HG03565 (cell line): ENCODE data around the gene RCVRN.

Source experiments
- ATAC-seq: cut with Tn5 transposase; IDR thresholded peaks from one replicate; pipeline ENCODE4 v1.9.1; 2021; ENCODE audit warnings: mild to moderate bottlenecking, moderate library complexity; ENCODE audit not compliant: unreplicated experiment

Gene RCVRN

DNA sequence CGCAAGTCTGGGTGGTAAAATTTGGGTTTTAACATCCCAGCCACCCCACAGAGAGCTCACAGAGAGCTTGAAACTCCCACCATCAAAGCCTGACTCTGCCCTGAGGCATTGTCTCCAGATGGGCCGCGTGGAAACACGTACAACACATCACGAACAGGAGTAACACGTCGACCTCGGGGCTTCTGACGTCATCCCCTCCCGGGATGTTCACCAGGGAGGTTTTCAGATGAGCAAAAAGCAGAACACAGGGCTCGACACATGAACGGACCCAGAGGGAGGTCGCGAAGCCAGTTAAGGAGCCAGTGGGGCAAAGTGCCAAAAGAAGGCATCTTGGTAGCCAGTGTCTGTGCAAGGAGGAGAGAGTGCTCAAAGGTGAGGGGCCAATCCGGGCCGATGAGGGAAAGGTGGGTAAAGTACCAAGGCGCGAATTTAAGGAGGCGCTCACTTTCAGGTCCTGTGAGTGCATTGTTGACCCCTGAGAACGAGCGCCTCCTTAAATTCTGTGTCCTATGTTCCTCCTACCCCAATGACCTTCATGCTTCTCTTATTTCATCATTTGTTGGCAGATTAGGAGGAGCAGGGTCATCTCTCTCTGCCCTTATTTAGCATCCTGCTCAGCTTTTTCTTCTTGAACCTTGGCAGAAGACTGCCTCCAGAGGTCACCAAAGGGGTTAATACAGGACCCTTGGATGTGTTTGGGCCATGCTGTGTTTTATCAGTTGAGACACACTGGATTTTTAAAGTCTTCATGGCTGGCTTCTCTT is 5.6 kb downstream of the RCVRN start:
- no peak for ATAC-seq

DNA sequence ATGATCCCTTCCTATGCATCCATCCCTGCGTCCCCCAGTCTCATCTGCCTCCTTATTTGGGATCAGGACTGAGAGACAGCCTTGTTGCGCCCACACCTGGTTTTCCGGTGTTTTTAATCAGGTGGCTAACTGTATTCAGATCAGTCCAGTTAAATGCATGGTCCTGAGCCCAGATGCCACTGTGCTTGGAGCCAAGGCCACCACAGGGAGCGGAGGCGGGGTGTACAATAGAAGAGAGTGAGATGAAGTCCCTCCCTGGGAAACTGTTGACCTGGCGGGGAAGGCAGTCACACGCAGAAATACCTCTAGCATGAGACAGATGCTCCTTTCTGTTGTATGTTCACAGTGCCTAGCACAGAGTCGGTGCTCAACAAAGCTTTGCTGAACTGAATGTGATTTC is 6.3 kb downstream of the RCVRN start:
- no peak for ATAC-seq

DNA sequence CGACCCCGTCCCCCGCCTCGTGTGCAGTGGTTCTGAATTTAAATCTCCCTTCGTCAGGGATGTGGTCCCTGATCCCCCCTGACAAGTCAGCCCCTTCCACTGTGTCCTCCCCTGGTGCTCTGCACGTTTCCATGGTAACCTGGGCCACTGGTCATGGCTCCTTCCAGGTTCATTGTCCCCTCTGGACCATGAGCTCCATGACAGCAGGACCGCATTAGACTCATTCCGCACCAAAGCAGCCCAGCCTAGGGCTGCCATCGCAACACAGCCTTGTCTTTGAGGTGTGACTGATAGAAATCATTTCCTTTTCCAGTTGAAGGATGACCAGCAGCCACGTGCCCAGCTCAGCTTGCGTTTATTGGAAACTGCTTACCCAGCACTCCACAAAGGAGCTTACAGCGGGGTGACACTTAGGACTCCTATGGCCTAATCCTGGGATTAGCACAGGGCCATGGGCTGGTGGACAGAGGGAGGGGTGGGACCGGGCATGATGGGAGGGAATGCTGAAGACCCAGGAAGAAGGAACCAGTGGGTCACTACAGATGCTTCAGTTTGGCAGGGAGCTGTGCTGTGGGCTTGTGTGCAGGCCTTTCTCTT is 7.6 kb downstream of the RCVRN start:
- ATAC-seq = no peak

DNA sequence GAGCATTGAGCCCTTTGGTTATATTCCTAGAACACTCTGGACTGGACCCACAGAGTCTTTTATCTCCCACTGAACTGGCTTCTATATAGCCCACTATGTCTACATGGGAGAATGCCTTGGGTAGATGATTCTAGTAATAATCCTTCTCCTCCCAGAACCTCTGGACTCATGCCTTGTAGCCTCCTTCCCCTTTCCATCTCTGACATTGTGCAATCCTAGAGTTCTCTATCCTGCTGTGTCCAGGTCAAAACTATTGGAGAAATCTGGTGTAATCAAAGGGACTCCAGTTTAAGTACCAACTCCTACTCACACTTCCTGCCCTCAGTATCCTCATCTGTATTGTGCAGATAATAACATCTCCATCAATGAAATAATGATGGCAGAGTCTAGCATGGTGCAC is 9.1 kb downstream of the RCVRN start:
- no peak for ATAC-seq

DNA sequence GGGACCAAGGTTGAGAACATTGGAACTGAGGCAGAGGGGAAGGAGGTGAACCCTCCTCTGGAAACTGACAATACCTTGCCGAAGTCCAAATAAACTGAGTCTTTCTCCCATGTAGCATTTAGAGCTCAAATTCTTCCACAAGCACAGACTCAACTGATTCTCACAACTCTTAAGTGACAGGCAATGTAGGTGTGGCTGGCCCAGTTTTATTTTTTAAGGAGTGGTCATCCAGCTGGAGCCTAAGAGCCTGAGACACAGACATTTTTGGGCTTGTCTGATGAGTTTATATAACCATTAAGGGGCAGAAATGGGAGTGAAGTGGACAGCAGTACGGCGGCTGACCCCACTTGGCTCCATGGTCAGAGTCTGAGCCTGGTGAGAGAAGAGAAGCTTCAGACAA is 10.8 kb downstream of the RCVRN start:
- no peak for ATAC-seq

DNA sequence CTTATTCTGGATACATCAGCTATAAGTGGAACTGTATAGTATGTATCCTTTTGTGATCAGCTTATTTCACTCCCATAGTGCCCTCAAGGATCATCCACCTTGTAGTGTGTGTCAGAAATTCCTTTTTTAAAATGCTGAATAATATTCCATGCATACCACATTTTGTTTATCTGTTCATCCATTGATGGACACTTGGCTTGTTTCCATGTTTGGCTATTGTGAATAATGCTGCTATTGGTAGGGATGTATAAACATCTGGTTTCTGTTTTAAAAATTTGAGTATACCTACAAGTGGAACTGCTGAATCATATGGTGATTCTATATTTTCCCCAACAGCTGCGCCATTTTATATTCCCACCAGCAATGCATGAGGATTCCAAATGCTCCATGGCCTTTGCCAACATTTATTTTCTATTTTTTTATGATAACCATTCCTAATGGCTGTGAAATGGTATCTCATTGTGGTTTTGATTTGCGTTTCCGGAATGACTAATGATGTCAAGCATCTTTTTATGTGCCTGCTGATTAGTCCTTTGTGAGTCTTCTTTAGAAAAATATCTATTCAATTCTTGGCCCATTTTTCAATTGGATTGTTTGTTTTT is 11.6 kb downstream of the RCVRN start:
- ATAC-seq = no peak

DNA sequence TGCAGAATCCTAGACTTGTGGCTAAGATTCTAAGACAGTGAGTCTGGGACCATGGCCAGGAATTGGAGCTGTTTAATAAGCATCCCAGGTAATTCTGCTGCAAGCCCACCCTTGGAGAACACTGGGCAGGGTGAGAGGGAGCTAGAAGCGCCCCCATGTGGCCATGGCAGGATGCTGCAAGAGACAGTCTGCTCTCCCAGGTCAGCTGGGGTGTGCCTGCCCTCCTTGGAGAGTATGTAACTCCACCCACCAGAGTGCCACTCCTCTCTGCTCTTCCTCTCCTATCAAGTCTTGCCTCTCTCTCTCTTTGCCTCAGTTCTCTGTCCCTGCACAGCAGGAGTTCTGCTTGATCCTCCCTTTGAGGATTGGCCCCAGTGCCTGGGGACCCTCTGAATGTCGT is 14.9 kb downstream of the RCVRN start:
- no peak for ATAC-seq

DNA sequence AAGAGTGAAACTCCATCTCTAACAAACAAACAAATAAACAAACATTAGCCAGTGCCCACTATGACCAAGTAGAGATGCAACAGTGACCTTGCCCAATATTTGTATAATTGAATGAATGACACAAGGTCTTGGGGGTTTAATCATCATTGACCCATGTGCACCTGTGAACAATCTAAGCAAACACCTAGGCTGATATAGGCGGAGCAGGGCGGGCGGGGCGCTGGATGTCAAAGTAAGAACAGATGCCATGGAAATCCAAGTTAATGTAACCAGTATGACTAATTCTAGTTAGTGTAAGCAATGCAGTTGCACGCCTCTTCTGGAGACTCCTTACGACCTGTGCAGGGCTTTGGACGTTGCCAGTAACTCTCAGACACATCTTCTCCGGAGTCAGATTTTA is 17.6 kb downstream of the RCVRN start:
- no peak for ATAC-seq

DNA sequence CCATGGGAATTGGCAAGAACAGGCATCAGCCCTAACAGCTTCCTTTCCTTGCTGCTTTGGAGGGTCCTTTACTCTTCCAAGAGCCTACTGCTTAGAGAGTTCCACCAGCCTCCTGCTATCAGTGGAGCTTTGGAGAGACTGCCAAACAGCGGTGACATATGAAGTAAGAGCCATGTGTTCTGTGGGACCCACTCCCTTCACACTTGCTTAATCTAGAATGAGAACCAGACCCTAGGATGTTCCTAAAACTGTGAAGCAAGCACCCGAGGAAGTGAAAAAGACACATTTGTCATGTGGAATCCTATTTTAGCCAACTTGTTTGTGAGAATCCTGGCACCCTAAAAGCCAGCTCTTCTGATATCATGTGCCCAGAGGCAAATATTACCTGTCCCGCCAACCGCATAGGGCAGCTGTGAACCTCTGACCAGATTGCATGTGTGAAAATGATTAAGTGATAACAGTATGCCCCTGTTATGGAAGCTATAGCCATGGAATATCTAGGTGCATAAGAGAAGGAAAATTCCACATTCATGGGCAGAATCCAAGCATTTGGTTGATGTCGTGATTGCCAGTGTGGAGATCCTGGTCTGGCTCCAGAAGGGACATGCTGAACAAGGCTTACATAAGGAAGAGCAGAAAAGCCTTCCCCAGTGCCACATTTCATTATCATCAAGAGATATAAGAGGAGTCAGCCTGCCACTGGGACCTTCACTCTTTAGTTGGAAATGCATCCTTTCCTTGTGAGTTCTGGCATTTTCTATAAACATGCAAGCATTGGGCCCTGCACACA is 18.7 kb downstream of the RCVRN start:
- ATAC-seq = no peak

DNA sequence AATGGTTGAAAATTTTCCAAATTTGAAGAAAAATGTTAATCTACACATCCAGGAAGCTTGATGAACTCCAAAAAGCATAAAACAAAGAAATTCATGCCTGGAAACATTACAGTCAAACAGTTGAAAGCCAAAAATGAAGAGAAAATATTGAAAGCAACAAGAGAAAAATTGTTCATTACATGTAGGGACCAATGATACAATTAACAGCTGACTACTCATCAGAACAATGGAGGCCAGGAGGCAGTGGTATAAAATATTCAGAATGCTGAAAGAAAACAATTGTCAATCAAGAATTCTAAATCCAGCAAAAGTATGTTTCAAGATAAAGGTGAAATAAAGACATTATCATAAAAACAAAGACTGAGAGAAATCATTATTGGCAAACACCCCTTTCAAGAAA is 21.6 kb downstream of the RCVRN start:
- no peak for ATAC-seq

DNA sequence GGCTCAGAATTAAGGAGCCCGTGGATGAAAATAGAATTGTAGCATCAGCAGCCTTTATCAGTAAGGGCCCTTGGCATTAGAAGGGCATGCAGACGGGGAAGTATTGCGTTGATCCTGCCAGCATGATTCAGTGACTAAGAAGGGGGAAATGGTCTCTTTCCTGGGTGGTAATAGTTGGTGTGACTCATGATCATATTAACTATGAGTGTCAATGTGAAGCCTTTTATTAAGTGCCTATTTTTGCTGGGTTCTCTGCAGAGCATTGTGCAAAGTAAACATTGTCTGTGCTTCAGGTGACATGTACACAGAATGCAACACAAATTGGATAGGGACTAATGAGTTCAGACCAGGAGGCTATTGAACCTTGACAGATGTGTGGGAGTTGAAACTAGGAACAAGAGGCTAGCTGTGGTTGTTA is 24.5 kb downstream of the RCVRN start:
- no peak for ATAC-seq

DNA sequence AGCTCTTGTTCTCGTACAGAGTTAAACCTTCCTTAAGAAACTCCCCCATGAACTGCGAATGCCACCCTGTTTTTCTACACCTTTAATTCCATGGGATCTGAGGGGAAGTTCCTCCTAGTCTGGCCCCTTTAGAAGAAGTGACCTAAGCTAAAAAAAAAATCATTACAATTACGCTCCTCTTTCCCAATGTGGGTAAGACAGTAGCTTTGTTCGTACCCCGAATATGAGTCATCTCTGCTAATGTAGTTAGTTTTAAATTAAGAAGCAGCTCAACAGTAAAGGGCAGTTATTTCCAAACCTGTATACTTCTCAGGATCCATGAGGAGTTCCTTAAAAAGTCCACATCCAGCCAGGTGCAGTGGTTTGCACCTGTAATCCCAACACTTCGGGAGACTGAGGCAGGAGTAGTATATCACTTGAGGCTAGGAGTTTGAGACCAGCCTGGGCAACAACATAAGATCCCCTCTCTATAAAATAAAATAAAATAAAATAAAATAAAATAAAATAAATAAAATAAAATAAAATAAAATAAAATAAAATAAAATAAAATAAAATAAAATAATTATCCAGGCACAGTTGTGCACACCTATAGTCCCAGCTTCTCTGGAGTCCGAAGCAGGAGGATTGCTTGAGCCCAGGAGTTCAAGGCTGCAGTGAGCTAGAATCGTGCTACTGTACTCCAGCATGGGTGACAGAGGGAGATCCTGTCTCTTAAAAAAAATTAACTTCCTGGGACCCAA is 26.1 kb downstream of the RCVRN start:
- no peak for ATAC-seq

DNA sequence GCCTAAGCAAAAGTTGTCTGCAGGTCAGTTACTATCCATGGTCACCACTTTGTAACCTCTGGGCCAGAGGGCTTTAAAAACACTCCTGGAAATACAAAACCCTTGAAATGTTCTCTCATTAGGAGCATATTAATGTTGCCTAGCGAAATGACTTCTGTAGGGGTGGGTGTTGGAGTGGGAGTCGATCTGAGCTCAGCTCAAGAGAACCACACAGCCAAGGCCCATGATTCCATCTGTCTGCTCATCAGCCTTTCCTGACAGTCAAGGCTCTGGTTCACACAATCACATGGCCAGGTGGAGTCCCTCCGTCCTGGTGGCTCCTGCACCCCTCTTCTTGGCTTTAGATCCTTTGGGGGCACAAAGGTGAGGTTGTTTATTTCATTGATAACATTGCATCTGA is 26.7 kb downstream of the RCVRN start:
- no peak for ATAC-seq

DNA sequence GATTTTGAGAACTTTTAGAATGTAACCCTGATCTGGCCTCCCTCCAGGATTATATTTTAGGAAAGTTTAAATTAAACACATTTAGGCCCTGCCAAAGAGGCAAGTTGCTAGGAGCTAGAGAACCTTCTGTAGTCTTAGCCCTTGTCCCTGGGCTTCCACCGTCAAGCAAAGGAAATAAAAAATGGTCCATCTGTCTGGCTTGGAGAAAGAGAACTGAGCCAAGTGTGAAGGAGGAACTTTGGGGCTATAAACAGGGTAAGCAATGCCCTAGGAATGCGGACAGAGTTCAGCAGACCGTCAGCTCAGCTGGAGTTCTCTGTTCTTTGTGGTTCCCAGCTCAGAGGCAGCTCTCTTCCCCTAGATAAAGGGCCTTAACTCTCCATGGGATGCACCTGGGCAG is 29.6 kb downstream of the RCVRN start:
- ATAC-seq = no peak

DNA sequence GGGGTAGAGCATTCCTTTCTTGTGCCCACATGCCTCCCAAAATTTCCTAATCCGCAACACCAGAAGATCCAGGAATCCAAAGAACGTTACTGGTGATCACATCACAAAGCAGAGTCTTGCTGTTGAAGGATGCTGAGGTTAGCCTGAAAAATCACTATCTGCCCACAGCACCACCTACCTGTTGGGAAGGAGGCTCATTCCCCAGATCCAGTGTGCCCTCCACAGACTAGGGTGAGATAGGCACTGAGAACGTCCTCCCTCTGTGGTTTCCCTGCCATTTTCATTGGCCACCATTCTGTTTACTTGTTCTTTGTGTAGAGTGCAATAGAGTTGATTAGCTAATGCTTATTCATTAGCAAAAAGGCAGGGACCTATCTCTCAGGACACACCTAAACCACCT is 30.3 kb downstream of the RCVRN start:
- no peak for ATAC-seq

DNA sequence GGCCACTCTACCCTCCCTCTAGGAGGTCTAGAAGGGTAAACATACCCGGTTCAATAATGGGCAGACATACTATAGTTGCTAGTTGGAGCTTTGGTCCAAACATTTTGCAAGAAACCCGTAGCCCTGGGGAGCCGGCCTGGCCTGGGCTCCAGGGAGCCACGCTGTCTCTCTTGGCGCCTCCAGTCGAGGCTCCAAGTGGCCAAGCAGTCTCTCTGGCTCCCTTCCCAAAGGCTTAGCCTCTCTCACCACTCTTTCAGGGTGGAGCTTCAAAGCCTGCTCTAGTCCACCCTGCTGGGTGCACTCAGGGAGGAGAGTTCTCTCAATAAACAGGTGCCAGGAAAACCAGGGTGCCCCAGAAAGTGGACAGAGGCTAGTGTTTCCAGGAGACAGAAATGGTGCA is 32.2 kb downstream of the RCVRN start:
- ATAC-seq = no peak

DNA sequence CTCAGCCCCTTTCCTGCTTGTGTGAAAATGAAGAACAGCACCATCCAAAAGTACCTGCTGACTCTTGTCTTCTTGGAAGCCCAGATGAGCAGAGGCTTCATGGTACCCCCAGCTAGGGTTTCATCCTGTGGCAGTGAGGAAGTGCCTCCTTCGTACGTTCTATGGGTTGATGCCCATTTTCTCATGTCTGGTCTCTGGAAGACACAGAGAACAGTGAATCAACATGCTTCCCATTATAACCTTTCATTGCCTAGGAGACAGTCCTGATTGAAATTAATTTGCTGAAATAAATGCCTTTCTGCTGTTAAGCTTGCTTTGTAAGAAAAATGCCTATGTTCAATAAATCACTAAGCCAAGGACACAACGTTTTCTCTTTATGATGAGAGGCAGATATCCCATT is 36.5 kb downstream of the RCVRN start:
- ATAC-seq = no peak

DNA sequence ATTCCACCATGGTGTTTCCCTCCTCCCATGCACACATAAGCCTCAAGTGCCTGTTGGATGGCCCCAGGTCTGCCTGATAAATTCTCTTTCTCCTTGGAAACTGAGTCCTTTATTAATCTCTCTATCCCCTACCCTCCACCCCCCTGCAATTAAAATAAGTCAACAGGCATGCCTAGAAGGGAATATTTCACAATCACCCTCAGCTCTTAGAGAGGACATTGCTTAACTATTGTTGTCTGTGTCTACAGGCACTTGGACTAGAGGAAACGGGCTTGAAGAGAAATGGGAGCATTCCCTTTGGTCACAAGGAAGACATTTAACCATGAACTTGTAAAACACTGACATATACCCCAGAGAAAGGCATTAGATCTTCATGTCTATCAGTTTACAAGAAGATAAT is 39.5 kb downstream of the RCVRN start:
- no peak for ATAC-seq

DNA sequence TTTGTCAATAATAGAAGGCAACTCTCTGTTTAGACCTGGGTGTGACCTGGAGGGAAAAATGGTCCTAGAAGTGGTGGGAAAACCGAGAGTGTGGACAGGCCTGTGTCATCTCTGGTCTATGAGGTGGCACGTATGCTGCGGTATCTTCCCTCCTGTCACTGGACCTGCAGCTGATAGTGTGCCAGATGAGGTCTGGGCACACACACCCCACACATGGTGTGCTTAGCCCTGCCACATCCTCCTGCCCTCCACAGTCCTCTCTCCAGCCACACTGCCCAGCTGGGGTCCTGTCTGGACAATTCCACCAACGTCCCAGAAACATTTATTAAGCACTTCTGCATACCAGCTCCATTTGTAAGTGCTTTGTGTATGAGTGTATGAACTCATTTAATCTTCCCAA is 42.1 kb downstream of the RCVRN start:
- no peak for ATAC-seq

DNA sequence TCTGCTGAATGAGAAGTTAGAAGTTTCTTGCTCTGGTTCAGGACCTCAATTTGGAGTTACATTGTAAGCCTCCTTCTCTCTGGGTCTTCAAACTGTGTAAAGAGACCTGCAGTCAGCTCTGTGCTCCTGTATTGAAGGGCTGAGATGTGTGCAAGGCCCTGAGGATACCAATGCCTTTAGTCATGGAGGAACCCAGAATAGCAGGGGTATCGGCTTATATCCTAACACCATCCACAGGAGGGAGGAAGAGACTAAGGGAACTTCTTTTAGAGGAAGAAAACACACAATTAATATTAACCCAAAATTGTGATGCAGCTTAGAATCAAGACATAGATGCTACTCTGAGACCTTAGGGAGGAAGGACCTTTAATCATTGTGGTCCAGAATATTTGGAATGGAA is 42.9 kb downstream of the RCVRN start:
- no peak for ATAC-seq

DNA sequence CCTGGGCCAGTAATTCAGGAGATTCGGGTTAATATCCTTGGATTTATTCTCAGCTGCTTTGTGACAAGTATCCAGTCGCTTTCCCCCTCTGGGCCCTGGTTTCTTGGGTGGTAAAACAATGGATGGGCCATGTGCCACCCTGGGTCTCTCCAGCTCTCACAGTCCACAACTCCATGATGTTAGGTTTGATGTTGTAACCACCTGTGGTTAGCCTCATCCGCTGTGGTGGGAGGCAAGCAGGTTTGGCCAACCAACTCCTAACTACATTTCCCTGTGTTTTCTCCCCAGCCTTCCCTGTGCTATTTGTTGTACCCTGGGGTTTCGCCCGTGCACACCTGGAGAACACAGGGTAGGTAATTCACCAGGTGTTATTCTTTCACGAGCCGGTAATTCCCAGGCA is 44.2 kb downstream of the RCVRN start:
- no peak for ATAC-seq
